HG02970 (cell line): ENCODE data around the gene PTGER4.
"Not testable (repeated sequence)": the region's sequence is repeated elsewhere in the genome, so short reads cannot be mapped to it uniquely, and the experiment has no call there.

Experiments used
- ATAC-seq: cut with Tn5 transposase; IDR thresholded peaks from one replicate; pipeline ENCODE4 v1.9.1; 2021; ENCODE audit warnings: mild to moderate bottlenecking, moderate library complexity, moderate number of reproducible peaks; ENCODE audit not compliant: unreplicated experiment, low FRiP score

PTGER4 gene

DNA sequence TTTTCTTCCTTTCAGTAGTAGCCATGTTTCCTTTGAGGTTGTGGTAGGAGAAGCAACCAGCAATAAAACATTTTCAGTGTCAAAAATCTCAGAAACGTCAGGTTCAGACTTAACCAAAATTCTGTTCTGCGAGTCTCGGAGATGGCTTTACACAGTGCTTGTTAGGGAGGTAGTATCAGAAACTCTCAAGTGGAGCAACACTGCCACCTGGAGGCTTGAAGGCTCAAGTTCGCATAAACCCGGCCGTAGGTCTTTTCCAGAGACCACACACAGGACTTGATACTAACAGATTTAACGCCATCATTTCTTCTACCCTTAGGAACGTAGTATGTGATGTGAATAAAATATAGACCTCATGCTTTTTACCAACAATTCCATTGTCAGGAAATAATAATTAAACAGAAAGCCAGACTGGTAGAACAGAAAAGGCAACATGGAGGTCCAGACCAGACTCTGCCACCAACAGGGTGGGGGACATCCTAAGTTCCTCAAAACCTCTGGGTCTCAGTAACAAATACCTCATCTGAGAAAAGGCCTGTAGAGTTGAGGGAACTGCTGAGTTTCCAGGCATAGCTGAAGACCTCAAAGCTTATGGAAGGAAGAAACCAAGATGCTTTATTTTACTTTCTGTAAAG, 8.5 kb downstream of the PTGER4 start:
- peak; percentile 78 for ATAC-seq

DNA sequence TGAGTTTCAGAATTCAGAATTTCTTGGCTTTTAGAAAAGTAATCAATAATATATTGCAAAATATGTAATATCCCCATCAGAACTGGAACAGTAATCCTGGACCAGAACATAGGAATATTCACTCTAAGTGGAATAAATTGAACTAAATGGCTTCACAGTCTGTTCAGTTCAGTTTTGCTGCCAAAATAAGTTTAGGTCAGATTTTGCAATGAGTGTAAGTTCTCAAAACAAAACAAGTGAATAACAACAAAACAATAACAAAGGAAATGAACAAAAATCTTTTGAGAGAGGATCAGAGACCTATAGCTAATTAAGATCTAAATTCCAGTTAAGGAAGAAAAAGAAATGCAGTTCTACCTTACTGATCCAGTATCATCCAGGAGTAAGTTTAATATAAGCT, 9.3 kb downstream of the PTGER4 start:
- ATAC-seq: no peak

DNA sequence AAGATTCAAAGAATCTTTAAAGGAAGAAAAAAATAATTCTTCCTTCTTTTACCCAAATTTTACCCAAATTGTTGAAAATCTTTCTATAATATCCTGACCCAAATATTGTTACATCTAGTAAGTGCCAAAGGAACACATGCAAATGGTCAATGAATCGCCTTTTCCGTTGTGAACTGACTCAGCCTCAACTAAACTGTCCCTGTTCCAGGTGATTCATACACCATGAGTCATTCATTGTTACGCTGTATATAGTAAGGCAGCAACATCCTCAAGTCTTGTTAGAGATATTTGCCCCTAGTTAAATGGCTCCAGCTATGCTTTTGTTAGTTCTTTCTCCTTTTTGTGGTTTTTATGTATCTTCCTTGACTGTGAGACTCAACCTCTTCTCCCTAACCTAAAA, 9.7 kb downstream of the PTGER4 start:
- peak; percentile 52 for ATAC-seq

DNA sequence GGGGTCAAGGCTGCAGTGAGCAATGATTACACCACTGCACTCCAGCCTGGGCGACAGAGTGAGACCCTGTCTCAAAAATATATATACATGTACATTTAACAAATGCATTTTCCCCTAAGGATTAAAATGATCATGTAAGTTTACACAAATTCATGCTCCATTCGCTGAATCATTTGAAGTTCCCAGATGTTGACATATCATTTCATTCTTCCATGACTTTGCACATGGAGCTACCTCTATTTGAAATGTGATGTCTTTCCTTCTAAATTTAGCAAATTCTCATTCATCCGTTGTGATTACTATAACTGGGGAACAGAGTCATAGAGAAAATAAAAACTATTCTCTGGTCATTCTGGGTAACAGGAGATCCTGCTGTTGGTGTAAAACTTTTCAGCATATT, 10.6 kb downstream of the PTGER4 start:
- ATAC-seq: no peak

DNA sequence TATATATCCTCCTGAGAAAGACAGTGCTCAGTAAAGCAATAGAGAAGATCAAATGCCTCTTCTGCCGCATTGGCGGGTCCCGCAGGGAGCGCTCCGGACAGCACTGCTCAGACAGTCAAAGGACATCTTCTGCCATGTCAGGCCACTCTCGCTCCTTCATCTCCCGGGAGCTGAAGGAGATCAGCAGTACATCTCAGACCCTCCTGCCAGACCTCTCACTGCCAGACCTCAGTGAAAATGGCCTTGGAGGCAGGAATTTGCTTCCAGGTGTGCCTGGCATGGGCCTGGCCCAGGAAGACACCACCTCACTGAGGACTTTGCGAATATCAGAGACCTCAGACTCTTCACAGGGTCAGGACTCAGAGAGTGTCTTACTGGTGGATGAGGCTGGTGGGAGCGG, 12.2 kb downstream of the PTGER4 start:
- ATAC-seq: no peak

DNA sequence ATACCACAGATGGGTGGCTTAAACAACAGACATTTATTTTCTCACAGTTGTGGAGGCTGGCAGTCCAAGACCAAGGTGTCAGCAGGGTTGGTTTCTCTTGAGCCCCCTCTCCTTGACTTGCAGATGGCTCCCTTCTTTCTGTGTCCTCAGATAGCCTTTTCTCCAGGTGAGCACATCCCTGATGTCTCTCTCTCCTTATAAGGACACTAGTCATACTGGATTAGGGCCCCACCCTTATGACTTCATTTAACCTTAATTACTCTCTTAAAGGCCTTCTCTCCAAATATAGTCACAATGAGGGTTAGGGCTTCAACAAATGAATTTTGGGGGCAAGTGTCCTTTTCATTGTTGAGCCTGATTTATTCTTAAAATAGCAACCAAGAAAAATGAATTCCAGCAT, 14.7 kb downstream of the PTGER4 start:
- no peak for ATAC-seq

DNA sequence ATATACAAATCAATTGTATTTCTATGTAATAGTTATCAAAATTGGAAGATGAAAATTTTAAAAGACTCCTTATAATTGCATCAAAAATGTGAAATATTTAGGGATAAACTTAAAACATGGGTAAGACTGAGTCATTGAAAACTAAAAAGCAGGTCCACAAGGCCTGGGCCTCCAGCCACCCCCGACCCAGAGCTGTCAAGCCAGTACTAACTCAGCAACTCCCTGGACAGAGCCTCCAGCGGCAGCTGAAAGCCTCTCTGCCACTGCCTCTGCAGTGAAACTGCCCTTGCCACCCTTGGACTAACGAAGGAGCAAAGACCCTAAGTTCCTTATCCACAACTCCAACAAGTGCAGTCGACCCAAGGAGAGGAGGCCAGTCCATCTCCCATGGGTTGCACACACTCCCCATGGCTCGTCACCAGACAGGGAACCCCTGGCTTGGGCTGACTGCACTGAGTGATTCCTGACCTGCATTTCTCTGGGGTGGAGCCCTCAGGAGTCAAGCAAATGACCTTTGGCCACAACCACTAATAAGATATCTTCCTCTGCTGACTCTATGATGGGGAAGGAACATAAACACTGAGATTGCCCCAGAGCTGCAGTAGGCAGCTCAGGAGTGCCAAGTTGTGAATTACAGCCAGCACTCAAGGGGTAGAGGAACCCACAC, 20.5 kb downstream of the PTGER4 start:
- no peak for ATAC-seq

DNA sequence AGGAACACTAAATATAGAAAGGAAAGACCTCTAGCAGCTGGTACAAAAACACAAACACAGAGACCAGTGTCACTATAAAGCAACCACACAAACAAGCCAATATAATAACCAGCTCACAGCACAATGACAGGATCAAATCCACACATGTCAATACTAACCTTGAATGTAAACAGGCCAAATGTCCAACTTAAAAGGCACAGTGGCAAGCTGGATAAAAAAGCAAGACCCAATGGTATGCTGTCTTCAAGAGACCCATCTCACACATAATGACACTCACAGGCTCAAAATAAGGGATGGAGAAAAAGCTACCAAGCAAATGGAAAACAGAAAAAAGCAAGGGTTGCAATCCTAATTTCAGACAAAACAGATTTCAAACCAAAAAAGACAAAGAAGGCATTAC, 22.3 kb downstream of the PTGER4 start:
- ATAC-seq: not testable (repeated sequence)

DNA sequence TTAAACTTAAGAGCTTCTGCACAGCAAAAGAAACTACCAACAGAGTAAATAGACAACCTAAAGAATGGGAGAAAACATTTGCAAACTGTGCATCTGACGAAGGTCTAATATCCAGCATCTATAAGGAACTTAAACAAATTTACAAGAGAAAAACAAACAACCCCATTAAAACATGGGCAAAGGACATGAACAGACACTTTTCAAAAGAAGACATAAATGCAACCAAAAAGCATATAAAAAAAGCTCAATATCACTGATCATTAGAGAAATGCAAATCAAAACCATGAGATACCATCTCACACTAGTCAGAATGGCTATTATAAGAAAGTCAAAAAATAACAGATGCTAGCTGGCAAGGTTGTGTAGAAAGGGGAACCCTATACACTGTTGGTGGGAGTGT, 25.8 kb downstream of the PTGER4 start:
- not testable (repeated sequence) for ATAC-seq

DNA sequence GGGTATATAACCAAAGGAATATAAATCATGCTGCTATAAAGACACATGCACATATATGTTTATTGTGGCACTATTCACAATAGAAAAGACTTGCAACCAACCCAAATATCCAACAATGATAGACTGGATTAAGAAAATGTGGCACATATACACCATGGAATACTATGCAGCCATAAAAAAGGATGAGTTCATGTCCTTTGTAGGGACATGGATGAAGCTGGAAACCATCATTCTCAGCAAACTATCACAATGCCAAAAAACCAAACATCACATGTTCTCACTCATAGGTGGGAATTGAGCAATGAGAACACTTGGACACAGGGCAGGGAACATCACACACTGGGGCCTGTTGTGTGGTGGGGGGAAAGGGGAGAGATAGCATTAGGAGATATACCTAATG, 30.9 kb downstream of the PTGER4 start:
- not testable (repeated sequence) for ATAC-seq

DNA sequence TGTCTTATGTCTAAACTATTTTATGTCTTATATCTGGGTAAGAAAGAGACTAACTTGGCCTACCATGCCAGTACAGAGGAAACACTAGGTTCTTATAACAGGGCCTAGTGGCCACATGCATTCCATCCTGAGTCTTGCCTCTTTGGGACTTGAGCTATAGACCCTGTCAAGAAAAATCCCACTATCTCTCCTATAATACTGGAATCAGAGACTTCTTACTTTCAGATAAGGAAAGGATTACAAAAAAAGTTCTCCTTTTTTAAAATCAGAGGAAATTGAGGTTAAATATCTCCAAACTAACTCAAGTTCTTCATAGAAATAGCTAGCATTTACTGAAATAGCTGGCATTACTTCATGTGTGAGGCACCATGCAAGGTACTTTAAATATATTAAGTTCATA, 34.3 kb downstream of the PTGER4 start:
- no peak for ATAC-seq

DNA sequence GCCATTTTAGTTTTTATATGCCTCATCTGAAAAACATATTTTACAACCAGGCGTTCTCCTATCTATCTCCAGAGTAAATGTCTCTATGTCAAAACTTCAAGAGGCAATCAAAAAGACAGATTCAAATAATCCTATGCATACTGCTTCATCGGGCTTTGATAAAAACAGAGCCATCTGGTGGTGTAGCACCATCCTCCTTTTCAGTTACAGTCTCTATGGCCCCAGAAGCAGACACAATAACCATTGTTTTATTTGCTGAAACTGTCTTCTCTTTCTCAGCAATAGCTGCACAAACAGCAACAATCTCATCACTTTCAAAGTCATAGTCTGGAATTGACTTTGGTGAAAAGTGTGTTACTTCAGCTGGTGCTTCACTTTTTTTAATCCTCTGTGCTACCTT, 36.3 kb downstream of the PTGER4 start:
- no peak for ATAC-seq

DNA sequence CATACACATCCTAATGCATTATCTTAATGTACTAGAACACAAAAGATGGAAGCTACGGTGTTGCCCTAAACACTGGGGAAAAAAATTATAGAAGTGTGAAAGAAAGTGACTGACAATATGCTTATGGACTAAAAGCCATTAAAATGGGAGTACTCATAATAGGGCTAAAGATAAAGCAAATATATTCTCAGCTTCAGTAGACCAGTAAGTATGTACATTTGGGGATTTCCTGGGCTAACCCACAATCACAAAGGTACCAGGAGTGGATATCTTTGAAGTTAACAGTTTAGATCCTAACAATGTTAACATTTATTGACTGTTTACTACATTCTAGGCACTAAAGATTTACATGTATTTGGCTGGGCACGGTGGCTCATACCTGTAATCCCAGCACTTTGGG, 36.9 kb downstream of the PTGER4 start:
- ATAC-seq: no peak

DNA sequence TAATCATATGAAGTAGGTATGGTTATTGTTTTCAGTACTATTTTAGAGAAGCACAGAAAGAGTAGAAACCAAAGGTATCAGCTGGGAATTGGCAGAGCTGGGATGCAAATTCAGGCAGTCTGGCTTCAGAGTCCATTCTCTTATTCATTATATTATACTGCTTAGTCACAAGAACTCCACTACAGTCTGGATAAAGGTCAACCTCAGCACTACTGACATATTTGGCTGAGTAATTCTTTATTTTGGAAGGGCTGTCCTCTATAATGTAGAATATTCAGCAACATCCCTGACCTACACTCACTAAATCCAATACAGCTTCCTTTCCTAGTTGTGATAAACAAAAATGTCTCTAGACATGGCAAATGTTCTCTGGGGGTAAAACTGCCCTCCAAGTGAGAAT, 37.6 kb downstream of the PTGER4 start:
- no peak for ATAC-seq

DNA sequence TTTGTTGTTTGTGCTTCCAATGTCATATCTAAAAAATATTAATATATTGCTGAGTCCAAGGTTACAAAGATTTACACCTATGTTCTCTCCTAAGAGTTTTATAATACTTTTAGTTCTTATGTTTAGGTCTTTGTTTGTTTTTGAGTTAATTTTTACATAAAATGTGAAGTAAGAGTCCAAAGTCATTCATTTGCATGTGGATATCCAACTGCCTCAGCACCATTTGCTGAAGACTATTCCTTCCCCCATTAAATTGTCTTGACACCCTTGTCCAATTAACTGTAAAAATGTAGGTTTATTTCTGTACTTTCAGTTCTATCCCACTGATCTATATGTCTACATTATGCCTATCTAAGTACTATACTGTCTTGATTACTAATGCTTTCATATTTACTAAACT, 40.4 kb downstream of the PTGER4 start:
- ATAC-seq: no peak

DNA sequence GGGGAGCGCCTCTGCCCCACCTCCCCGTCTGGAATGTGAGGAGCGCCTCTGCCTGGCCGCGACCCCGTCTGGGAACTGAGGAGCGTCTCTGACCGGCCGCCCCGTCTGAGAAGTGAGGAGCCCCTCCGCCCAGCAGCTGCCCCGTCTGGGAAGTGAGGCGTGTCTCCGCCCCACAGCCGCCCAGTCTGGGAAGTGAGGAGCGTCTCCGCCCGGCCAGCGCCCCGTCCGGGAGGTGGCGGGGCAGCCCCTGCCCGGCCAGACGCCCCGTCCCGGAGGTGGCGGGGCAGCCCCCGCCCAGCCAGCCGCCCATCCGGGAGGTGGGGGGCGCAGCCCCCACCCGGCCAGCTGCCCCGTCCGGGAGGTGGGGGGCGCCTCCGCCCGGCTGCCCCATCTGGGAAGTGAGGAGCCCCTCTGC, 42.8 kb downstream of the PTGER4 start:
- ATAC-seq: not testable (repeated sequence)

DNA sequence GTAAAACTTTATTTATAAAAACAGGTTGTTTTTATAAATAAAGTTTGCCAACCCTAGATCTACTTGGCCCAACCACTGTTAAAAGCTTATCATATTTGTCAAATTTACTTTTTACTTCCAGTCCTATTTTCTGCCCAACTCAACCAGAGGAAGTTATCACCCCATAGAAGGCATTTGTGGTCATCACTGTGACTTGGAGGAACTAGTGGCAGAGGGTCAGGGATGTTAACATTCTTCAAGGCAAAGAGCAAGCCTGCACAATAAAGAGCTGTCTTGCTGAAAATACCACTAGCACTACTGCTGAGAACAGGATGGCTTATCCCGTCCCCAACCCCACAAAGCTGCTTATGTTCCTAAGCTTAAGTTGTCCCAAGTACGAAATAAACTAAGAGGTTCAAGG, 53.7 kb downstream of the PTGER4 start:
- no peak for ATAC-seq

DNA sequence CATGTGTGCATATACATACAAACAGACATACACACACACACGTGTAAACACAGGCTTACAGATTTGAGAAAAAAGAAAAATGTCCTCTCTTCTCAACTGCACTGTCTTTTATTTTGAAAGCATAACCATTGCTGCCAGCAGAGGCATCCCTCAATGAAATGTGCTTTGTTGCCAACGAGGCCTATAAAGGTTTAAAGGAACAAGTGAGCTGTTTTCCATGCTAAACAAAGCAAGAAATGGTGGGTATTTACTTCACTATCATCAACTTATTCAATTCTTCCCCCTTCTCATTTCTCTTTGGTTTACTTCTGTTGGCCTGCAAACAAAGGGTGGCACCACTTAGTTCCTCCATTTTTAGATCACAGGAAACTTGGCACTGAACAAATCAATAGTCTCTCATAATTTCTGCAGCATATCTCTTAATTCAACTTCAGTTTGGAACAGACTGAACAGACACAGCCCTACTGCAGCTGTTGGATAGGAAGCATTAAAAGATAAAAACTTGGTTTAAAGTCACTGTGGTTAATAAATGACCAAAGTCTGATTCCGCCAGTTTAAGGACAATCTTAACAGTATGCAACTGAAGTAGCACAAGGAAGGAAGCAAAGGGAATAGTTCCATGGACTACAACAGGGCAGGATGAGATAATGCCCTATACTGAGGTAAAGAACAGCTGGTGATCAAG, 54.3 kb downstream of the PTGER4 start:
- ATAC-seq: no peak

DNA sequence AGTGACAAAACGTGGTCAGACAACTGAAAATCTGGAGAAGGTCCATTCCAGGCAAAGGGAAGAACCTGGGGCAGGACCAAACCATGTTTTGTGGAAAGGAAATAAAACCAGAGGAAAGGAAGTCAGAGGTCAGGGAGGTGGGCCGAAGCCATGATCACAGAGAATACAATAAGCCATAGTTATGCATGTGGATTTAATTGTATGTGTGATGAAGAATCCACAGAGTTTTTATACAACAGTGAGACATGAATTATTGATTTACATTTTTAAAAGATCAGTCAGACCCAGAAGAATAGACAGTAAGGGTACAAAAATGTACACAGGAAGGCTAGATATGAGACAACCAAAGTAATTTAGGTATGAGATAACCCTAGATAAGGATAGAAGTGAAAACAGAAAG, 55.3 kb downstream of the PTGER4 start:
- no peak for ATAC-seq

DNA sequence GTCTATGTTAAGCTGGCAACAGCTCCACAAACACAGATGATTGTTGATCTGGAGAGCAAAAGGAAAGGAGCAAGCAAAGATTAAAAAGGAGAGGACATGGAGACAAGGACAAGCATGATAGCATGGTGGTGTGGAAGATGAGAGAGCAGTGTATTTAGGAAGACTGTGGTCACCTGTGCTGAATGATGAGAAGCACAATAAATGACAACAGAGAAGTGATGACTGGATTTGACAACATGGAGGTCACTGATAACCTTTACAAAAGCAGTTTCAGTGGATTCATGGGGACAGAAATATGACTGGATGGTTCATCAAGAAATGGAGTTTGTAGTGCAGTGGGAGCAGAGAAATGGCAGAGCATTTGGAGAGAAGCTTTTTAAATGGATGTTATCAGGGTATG, 55.9 kb downstream of the PTGER4 start:
- no peak for ATAC-seq

DNA sequence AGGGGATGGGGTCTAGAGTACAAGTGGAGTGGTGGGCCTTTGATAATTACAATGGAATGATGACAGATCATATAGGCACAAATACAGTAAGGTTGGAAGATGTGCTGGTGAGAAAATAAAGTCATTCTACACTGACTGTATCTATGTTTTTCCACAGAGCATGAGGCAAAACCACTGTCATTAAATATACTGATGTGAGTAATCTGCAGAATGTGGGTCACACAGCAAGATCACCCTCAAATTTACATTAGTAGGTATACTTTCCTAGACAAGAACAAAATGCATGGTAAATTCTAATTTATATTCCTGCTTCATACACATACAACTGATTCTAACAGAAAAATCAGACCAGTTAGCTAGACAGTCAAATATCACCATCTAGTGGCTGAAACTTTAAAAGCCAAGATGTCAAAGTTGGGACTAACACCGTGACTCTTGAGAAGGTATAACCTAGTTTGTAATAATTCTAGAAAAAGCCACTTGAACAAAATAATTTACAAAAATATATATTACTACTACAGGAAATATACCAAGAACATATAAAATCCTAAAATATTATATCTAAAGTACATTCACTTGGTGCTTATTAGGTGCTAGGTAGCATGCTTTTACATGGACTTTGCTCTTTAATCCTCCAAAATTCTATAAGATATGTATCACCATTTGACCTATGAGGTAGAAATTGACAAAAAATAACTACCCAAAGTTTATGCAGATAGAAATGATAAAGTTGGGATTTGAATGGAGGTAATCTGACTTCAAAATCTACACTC, 56.6 kb downstream of the PTGER4 start:
- ATAC-seq: peak; percentile 60
